Hypothalamus (tissue), 51 donors: ENCODE measurements around the gene KCNIP1.
A peak's percentile ranks its signal among the peaks of the same experiment; 100 is the strongest.
"Not testable (repeated sequence)": the region's sequence is repeated elsewhere in the genome, so short reads cannot be mapped to it uniquely, and the experiment has no call there.

Source experiments
- DNase-seq, 51 donors: peaks; one replicate each; lab custom pipeline; 2025; lab: John Stamatoyannopoulos, UW

Gene KCNIP1

GRCh38 chr5:170533383-170533782 lies 29.6 kb downstream of the KCNIP1 start:
- DNase-seq: no peak

DNA sequence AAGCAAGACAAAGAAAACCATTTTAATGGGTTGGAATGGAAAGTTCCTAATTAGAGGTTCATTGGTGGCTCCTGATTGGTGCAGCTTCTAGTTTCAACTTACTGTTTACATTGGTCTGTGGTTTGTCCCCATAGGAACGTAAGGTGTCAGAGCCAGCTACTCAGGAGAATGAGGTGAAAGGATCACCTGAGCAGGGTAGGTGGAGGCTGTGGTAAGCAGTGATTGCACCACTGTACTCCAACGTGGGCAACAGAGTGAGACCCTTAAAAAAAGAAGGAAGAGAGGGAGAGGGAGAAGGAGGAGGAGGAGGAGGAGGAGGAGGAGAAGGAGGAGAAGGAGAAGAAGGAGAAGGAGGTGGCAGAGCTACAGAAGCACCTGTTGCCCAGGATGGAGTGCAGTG lies 30.4 kb downstream of the KCNIP1 start:
- no peak for DNase-seq

DNA sequence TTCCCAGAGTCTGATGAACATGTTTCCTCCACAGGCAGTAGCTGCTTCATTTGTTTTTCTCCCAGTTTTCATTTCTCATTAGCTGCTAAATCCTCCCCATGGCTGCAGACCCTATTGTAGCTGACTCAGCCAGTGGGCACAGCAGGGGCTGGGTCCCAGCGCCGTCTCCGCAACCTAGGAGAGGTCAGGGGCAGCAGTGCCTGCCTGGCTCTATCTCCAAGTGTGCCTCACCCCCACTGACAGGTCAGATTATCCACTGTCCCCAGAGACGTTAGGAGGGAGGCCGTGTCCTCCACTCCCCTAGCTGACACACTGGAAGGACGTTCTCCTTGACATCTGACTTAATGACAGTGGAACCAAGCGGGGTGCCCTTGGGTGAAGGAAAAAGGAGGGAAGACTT lies 31.1 kb downstream of the KCNIP1 start:
- no peak for DNase-seq

DNA sequence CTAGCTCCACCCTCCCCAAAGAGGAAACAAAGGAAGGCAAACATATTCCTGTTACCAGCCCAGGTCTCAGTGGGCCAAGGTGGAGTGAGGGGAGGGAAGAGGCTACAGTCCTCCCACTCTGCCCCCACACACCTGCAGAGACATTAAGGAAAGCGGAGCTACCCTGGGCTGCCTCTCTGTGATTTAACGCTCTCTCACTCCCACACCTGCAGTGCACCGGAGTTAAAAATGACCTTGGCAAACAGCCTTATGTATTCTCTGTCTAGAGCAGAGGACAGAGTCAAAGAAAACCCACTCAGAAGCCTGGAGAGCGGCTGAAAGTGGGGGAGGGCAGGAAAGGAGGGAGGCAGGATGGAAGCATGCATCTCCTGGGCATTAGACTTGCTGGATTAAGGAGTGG lies 32.7 kb downstream of the KCNIP1 start:
- DNase-seq: no peak

GRCh38 chr5:170537451-170538095 lies 33.8 kb downstream of the KCNIP1 start:
- peak in 14 of 51 donors; percentile 7 to 51 (median 22) for DNase-seq

GRCh38 chr5:170538096-170538465 lies 34.3 kb downstream of the KCNIP1 start:
- DNase-seq: no peak

- no peak for DNase-seq
These were observed 35.1 kb downstream of the KCNIP1 start for GRCh38 chr5:170538696-170539586.

- no peak for DNase-seq
These were observed 36.5 kb downstream of the KCNIP1 start for GRCh38 chr5:170540271-170540670.

DNA sequence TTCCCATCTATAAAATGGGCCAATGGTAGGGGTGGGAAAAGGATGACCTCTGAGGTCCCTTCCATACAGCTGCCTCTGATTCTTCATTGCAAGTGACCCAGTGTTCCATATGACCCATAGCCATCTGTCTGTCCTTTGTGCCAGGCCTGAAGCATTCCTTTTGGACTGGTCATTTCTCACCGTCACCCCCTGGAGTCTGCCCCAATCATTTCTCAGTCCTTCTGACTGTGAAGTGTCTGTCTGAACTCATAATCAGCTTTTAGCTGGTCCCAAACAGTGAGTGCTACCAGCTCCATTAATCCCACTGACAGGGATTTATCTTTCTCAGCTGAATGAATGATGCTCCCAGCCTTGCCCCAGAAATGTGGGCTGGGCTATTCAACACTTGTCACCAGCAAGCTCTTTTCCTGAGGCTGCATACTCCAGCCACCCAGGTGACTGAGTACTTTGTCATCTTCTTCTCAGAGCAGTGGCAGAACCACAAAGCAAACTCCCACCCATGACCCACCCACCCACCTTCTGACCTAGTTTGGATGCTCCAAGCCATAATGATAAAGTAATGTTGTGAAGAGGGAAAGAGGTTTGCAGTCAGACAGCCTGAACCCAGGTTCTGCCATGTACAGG lies 37.4 kb downstream of the KCNIP1 start:
- DNase-seq: no peak

DNA sequence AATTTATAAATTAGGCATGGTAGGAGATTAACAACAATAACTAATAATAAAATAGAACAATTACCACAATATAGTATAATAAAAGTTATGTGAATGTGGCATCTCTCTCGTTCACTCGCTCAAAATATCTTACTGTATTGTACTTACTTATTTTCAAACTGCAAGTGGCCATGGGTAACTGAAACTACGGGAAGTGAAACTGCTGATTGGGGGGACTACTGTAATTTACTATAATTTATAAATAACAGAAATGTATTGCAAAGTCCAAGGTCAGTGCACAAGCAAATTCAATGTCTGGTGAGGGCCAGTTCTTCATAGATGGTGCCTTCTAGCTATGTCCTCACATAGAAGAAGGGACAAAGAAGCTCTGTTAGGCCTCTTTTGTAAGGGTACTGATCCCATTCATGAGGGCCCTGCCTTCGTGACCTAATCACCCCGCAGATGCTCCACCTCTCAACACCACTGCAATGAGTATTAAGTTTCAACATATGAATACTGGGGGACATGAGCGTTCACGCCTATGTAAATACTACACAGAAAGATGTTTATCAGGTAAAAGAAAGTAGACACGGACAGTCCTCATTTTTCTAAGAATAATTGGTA lies 39.0 kb downstream of the KCNIP1 start:
- peak in 1 of 51 donors; percentile 13 for DNase-seq

DNA sequence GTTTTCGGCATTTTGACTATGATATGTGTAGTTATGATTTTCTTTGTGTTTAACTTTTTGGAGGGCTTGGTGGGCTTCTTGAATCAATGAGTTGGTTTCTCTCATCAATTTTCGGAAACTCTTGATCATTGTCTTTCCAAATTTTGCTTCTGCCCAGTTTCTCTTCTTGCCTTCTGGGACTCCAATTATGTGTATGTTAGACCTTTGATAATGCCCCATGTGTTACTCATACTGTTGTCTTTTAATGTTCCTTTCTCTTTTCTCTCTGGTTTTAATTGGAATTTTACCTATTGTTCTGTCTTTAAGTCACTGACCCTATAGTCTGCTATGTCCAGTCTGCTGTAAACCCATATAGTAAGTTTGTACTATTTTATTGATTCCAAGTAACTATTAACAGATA lies 41.5 kb downstream of the KCNIP1 start:
- DNase-seq: no peak

DNA sequence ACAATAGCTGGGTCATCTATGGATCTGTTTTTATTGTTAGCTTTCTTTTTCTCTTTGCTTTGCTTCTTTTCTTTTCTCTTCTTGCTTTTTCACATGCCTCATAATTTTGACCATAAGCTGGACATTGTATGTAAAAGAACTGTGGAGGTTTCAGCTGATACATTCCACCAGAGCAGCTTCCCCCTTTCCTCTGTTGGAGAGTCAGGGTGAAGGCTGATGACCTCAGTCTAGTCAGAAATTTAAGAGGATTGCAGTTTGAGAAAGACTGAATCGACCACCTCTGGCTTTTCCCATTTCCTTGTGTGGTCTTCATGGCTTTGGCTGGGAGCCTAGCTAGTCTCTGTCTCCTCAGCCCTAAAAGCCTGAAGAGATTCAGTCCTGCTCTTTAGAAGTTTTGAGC lies 42.0 kb downstream of the KCNIP1 start:
- no peak for DNase-seq

DNA sequence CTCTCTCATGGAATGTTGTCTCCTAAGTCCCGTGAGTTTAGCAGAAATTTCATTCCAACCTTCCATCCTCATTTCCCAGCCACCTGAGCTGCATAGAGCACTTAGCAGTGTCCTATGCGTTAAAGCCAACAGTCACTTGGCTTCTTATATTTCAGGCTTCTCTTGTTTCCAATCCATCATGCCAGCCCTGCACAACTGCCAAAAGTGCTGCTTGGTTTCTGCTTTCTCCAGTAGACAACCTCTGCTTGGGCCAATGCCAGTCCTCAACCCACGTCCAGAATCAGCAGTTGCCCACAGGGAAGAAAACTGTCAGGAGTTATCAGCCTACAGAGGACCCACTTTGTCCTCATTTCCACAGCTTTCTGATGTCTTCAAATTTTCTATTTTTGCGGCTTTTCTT lies 42.5 kb downstream of the KCNIP1 start:
- DNase-seq: peak in 5 of 51 donors; percentile 9 to 28 (median 15)

- DNase-seq: not testable (repeated sequence)
These were observed 46.6 kb downstream of the KCNIP1 start for GRCh38 chr5:170550382-170550781.

GRCh38 chr5:170551076-170551475 lies 47.3 kb downstream of the KCNIP1 start:
- no peak for DNase-seq

- no peak for DNase-seq
These were observed 47.8 kb downstream of the KCNIP1 start for GRCh38 chr5:170551622-170552021.

GRCh38 chr5:170552621-170553115 lies 48.8 kb downstream of the KCNIP1 start:
- DNase-seq: peak in 46 of 51 donors; percentile 10 to 90 (median 68)

- DNase-seq: no peak
These were observed 49.4 kb downstream of the KCNIP1 start for GRCh38 chr5:170553218-170553617.

DNA sequence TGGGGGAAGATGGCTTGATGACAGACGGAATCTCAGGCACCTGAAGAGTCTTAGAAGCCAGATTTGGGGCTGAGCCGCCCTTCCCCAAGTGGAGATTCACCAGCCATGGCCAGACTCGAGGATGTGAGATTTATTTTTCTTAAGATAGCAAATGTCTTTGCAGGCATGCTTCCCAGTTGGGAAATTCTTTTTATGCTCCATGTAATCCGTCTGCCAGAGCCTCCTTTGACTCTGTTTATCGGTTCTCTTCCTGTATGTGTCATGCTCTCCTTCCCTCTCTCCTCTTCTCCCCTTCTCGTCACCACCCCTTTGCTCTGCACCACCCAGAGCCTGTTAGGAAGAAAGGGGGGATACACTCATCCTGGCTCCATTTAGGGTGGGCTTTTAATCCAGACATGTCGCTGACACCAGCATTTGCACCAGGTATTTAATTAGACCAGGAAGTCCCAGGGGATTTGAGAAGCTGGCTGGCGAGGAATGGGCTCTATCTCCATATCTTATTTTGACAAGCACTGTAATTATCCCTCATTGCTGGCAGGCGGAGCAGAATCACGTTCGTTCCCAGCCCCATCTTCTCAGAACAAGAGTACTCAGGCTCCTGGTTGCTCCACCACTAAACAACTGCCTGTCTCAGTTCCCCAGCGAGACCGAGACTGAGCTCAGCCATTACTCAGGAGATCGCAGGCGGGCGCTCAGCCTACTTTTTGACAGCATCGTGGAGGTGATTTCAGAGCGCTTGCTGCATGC lies 50.9 kb downstream of the KCNIP1 start:
- peak in 4 of 51 donors; percentile 16 to 74 (median 50) for DNase-seq

- no peak for DNase-seq
These were observed 53.5 kb downstream of the KCNIP1 start for GRCh38 chr5:170557314-170557713.
